H1 (cell line): ENCODE results near the gene RARRES2. TPM values are rescaled to one million over a fixed set of nuclear protein-coding genes. Genes with fewer than 3 reads are reported as not detected.

Source experiments
- CTCF ChIA-PET: fragments of 300-600 bp; sonication (Branson Sonifier 250); formaldehyde crosslinking; loops from one replicate; lab custom pipeline; 2021; ENCODE audit not compliant: partially characterized antibody; lab: Charles Lee
- POLR2A ChIA-PET: fragments of 300-600 bp; sonication (Branson Sonifier 250); formaldehyde crosslinking; loops from one replicate; lab custom pipeline; 2021; ENCODE audit warnings: inconsistent platforms; ENCODE audit not compliant: partially characterized antibody; lab: Charles Lee
- DNase-seq, 2 experiments: peaks; one replicate each; pipeline versions ENCODE4 v3.0.0 to v3.0.0-alpha.2; 2010 to 2022; ENCODE audit warnings: low spot score in 2 of 2, low read depth in 1 of 2, mixed read lengths in 1 of 2
- FAIRE-seq: peaks from 2 replicates; lab custom pipeline; 2011; peaks lifted over from hg19 to GRCh38; lab: Jason Lieb, UNC
- H2AFZ ChIP-seq: 2 replicates; pipeline ENCODE4 v1.8.1; 2012; ENCODE audit warnings: low read length, inconsistent platforms
- H2AK5ac ChIP-seq: 2 replicates; pipeline ENCODE4 v1.6.1; 2013; ENCODE audit warnings: low read depth, low read length
- H2BK120ac ChIP-seq: replicated peaks from 2 replicates; pipeline ENCODE3; 2013; ENCODE audit warnings: low read depth, low read length, inconsistent platforms
- H2BK12ac ChIP-seq: 2 replicates; pipeline ENCODE4 v1.6.1; 2013; ENCODE audit warnings: low read depth, low read length
- H2BK15ac ChIP-seq: 2 replicates; pipeline ENCODE4 v1.6.1; 2013; ENCODE audit warnings: low read length
- H2BK20ac ChIP-seq: 2 replicates; pipeline ENCODE4 v1.6.1; 2013; ENCODE audit warnings: low read length
- H2BK5ac ChIP-seq: 2 replicates; pipeline ENCODE4 v1.6.1; 2013; ENCODE audit warnings: low read depth, low read length
- H3K14ac ChIP-seq: 2 replicates; pipeline ENCODE4 v1.6.1; 2013; ENCODE audit warnings: inconsistent platforms; ENCODE audit not compliant: insufficient read length
- H3K18ac ChIP-seq: 2 replicates; pipeline ENCODE4 v1.6.1; 2013; ENCODE audit warnings: low read length; ENCODE audit errors: extremely low read depth
- H3K23ac ChIP-seq: 2 replicates; pipeline ENCODE4 v1.6.1; 2013; ENCODE audit warnings: inconsistent platforms; ENCODE audit not compliant: insufficient read length
- H3K23me2 ChIP-seq: 2 replicates; pipeline ENCODE4 v1.6.1; 2013; ENCODE audit warnings: low read depth, low read length
- H3K27ac ChIP-seq: 2 replicates; pipeline ENCODE4 v1.6.1; 2011; ENCODE audit warnings: low read depth, low read length, inconsistent platforms
- H3K27me3 ChIP-seq, 4 experiments: replicated peaks in 1 of 4; 1 replicate in 1 of 4; 2 replicates in 3 of 4; pipeline versions ENCODE4 v1.6.1 to v1.8.1; 2011 to 2013; ENCODE audit warnings: low read length in 3 of 4, mild to moderate bottlenecking in 3 of 4, inconsistent platforms in 2 of 4, mixed read lengths in 2 of 4, moderate library complexity in 1 of 4; ENCODE audit not compliant: control insufficient read depth in 3 of 4, insufficient read depth in 3 of 4; ENCODE audit errors: extremely low read depth in 1 of 4
- H3K36me3 ChIP-seq, 4 experiments: 2 replicates each; pipeline versions ENCODE4 v1.6.1 to v1.8.1; 2011 to 2013; ENCODE audit warnings: mild to moderate bottlenecking in 4 of 4, low read length in 3 of 4, moderate library complexity in 2 of 4, control low read depth in 1 of 4, inconsistent platforms in 1 of 4; ENCODE audit not compliant: insufficient read depth in 4 of 4, control insufficient read depth in 2 of 4
- H3K4ac ChIP-seq: replicated peaks from 2 replicates; pipeline ENCODE3; 2013; ENCODE audit warnings: low read length, low read depth, mixed read lengths, inconsistent platforms; ENCODE audit not compliant: insufficient read length
- H3K4me1 ChIP-seq, 4 experiments: replicated peaks in 1 of 4; 1 replicate in 1 of 4; 2 replicates in 3 of 4; pipeline versions ENCODE4 v1.6.1 to v1.8.1; 2011 to 2013; ENCODE audit warnings: low read length in 3 of 4, inconsistent platforms in 2 of 4, mixed read lengths in 1 of 4; ENCODE audit not compliant: insufficient read depth in 4 of 4, control insufficient read depth in 3 of 4
- H3K4me2 ChIP-seq, 2 experiments: 2 replicates each; pipeline versions ENCODE4 v1.6.1 to v1.8.1; 2011 to 2013; ENCODE audit warnings: low read depth in 2 of 2, low read length in 2 of 2, control low read depth in 1 of 2, inconsistent platforms in 1 of 2, mild to moderate bottlenecking in 1 of 2; ENCODE audit not compliant: insufficient read depth in 1 of 2
- H3K4me3 ChIP-seq, 4 experiments: fragments of 200-600, 300-600 bp in 1 of 4; sonication (generic), shearing (Covaris generic), sonication (Bioruptor Twin) in 1 of 4; 2 replicates each; pipeline versions ENCODE4 v1.5.1 to v1.8.1; 2011 to 2016; ENCODE audit warnings: low read length in 4 of 4, low read depth in 3 of 4, control low read depth in 2 of 4, inconsistent platforms in 2 of 4, mild to moderate bottlenecking in 2 of 4, mixed read lengths in 1 of 4, moderate library complexity in 1 of 4; ENCODE audit not compliant: insufficient read depth in 2 of 4; ENCODE audit errors: extremely low read depth in 1 of 4
- H3K56ac ChIP-seq: replicated peaks from 2 replicates; pipeline ENCODE3; 2013; ENCODE audit warnings: low read depth, mild to moderate bottlenecking, mixed read lengths, low read length, inconsistent platforms; ENCODE audit not compliant: insufficient read length
- H3K79me1 ChIP-seq: 2 replicates; pipeline ENCODE4 v1.6.1; 2013; ENCODE audit warnings: low read depth, low read length, control low read depth
- H3K79me2 ChIP-seq, 2 experiments: 2 replicates each; pipeline versions ENCODE4 v1.6.1 to v1.8.1; 2012 to 2013; ENCODE audit warnings: low read length in 2 of 2, mild to moderate bottlenecking in 2 of 2, inconsistent platforms in 1 of 2; ENCODE audit not compliant: insufficient read depth in 2 of 2, control insufficient read depth in 1 of 2
- H3K9ac ChIP-seq, 4 experiments: replicated peaks in 1 of 4; 1 replicate in 1 of 4; 2 replicates in 3 of 4; pipeline versions ENCODE4 v1.6.1 to v1.8.1; 2011 to 2013; ENCODE audit warnings: low read depth in 3 of 4, low read length in 3 of 4, control low read depth in 2 of 4, mild to moderate bottlenecking in 2 of 4, moderate library complexity in 2 of 4, inconsistent platforms in 1 of 4; ENCODE audit errors: extremely low read depth in 1 of 4
- H3K9me3 ChIP-seq, 2 experiments: 2 replicates each; pipeline versions ENCODE4 v1.6.1 to v1.8.1; 2012 to 2013; ENCODE audit warnings: mild to moderate bottlenecking in 2 of 2, moderate library complexity in 2 of 2, control low read depth in 1 of 2, inconsistent platforms in 1 of 2, low read depth in 1 of 2, low read length in 1 of 2, mixed read lengths in 1 of 2; ENCODE audit not compliant: insufficient read depth in 2 of 2
- H4K20me1 ChIP-seq, 2 experiments: replicated peaks in 1 of 2; 2 replicates each; pipeline versions ENCODE3 to v1.8.1; 2011 to 2013; ENCODE audit warnings: inconsistent platforms in 2 of 2, low read length in 2 of 2, mild to moderate bottlenecking in 1 of 2; ENCODE audit not compliant: insufficient read depth in 2 of 2, control insufficient read depth in 1 of 2
- H4K5ac ChIP-seq: 2 replicates; pipeline ENCODE4 v1.6.1; 2013; ENCODE audit warnings: low read length, low read depth, mixed read lengths, inconsistent platforms; ENCODE audit not compliant: insufficient read length
- H4K8ac ChIP-seq: 2 replicates; pipeline ENCODE4 v1.8.0; 2013; ENCODE audit warnings: mild to moderate bottlenecking, moderate library complexity, low read length, inconsistent platforms; ENCODE audit not compliant: insufficient read depth; ENCODE audit errors: extremely low read depth
- H4K91ac ChIP-seq: replicated peaks from 2 replicates; pipeline ENCODE3; 2013; ENCODE audit warnings: low read length, mixed read lengths, inconsistent platforms; ENCODE audit not compliant: insufficient read length
- EGR1 ChIP-seq: IDR thresholded peaks from 2 replicates; pipeline ENCODE4 v1.6.1; 2011; ENCODE audit warnings: low read depth, low read length, borderline replicate concordance
- EZH2 ChIP-seq: fragments of 200-600 bp; sonication (generic); IDR thresholded peaks from 2 replicates; pipeline ENCODE4 v1.7.1; 2012; ENCODE audit warnings: low read depth, mild to moderate bottlenecking, moderate library complexity, low read length, inconsistent platforms; ENCODE audit not compliant: severe bottlenecking
- GTF2F1 ChIP-seq: IDR thresholded peaks from 2 replicates; pipeline ENCODE4 v1.6.1; 2012; ENCODE audit warnings: low read depth, low read length, improper control_type of control experiment, borderline replicate concordance
- HDAC6 ChIP-seq: IDR thresholded peaks from one replicate; pipeline ENCODE4 v1.7.1; 2012; ENCODE audit warnings: low read depth, mild to moderate bottlenecking, inconsistent platforms, low read length, moderate library complexity
- POLR2AphosphoS5 ChIP-seq: IDR thresholded peaks from 2 replicates; pipeline ENCODE4 v1.6.1; 2011; ENCODE audit warnings: low read depth, low read length
- WGBS, 2 experiments: shearing (Covaris generic) in 1 of 2; methylation state at CpG; one replicate each; pipeline versions ENCODE4 v1.1.6 to v1.1.7; 2013 to 2015; ENCODE audit warnings: low lambda C conversion rate in 2 of 2, mixed read lengths in 2 of 2, inconsistent platforms in 1 of 2, low coverage in 1 of 2, missing lambda C conversion rate in 1 of 2; ENCODE audit not compliant: insufficient replicate concordance in 2 of 2, insufficient coverage in 1 of 2, insufficient read length in 1 of 2; ENCODE audit errors: extremely low coverage in 1 of 2, missing lambda C conversion rate in 1 of 2; 5-methylcytosine and 5-hydroxymethylcytosine counted together
- polyA plus RNA-seq, 7 experiments: library from polyadenylated mRNA; depleted of rRNA in 3 of 7; stranded (reverse) in 5 of 7; unstranded in 2 of 7; fragments of >200 nt in 5 of 7; fragments of 200-250 nt in 2 of 7; gene quantifications; 1 replicate in 5 of 7; 2 replicates in 1 of 7; 4 replicates in 1 of 7; pipeline versions ENCODE4 v1.2.1 to v1.2.3, GENCODE V29; 2011 to 2013; ENCODE audit warnings: missing spikeins in 2 of 7, mixed read lengths in 2 of 7
- total RNA-seq: library from RNA; stranded (reverse); fragmentation: NEBNext Ultra II Directional; extraction: Animal tissue kit (Norgen Biotek cat#: 25700); gene quantifications from 2 replicates; pipeline ENCODE4 v1.2.1, GENCODE V29; 2021
- TF ChIP-seq, protein P1 (sequence below): IDR thresholded peaks from 2 replicates; pipeline ENCODE4 v1.6.1; 2012; ENCODE audit warnings: inconsistent platforms

The RARRES2 gene
- total and polyA plus RNA-seq, 2 of the 8 experiments (the other 6 are each of a cell fraction or from before 2014, with no cell fraction given), result 254 to 441 TPM

GRCh38 chr7:150342121-150342408 is 636 bp upstream of the RARRES2 start:
- no peak for TF ChIP-seq HDAC6
- TF ChIP-seq, protein P1, sequence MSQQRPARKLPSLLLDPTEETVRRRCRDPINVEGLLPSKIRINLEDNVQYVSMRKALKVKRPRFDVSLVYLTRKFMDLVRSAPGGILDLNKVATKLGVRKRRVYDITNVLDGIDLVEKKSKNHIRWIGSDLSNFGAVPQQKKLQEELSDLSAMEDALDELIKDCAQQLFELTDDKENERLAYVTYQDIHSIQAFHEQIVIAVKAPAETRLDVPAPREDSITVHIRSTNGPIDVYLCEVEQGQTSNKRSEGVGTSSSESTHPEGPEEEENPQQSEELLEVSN, result 0 out of 2 replicates have a peak, but pooled peaks have one; percentile 2
- TF ChIP-seq EGR1, result no peak
- TF ChIP-seq POLR2AphosphoS5, result no peak
- no peak for TF ChIP-seq EZH2
- TF ChIP-seq GTF2F1, result no peak
- peaks cover 4 to 46% (median 21%) of the 10 kb centered on the region in 4 experiments for H3K4me1 ChIP-seq
- H3K27ac ChIP-seq, result no peak overlapping the region
- H2BK12ac ChIP-seq, result peak overlapping the region; percentile 20; the same call in 1 of the 2 replicates
- no peak overlapping the region for H4K5ac ChIP-seq
- 75% methylated on average over 9 of the region's 9 CpGs; no CpG with 5 or more reads in 1 of the 2 experiments for WGBS, 2 experiments
- H3K36me3 ChIP-seq, result peaks cover 0 to 22% (median 2%) of the 10 kb centered on the region in 4 experiments; a peak in 3 of 8 replicates
- H3K9me3 ChIP-seq, result peaks cover 0 to 11% of the 10 kb centered on the region in 2 experiments; a peak in 2 of 4 replicates
- H4K91ac ChIP-seq, result peak overlapping the region; percentile 45
- H3K79me1 ChIP-seq, result peaks cover 6% of the 10 kb centered on the region
- H2BK5ac ChIP-seq, result no peak overlapping the region
- peak; percentile 7 for FAIRE-seq
- no peak overlapping the region for H3K14ac ChIP-seq
- peak overlapping the region; percentile 47 for H3K4ac ChIP-seq
- no peak overlapping the region for H3K56ac ChIP-seq
- H3K27me3 ChIP-seq, result peaks cover 0 to 26% (median 21%) of the 10 kb centered on the region in 4 experiments; a peak in 6 of 7 replicates
- ChIA-PET CTCF (interaction anchor here (1.0 to 5.2 kb wide), 4 partner anchors 13 to 80 kb away, joined by 4 to 41 read pairs (median 6); a partner anchor contains a TSS), POLR2A (interaction anchor here (0.7 to 2.3 kb wide), 9 partner anchors 11 to 70 kb away, joined by 3 to 19 read pairs (median 4); partner anchors contain the start of gene REPIN1)
- peak overlapping the region; percentile 50 for H2BK15ac ChIP-seq
- H3K4me3 ChIP-seq, result peak overlapping the region; percentile 33 to 94 (median 62)
- H2AK5ac ChIP-seq, result peak overlapping the region; percentile 59; the same call in 1 of the 2 replicates
- no peak overlapping the region for H3K23ac ChIP-seq
- peak overlapping the region; percentile 67 for H2BK20ac ChIP-seq
- H2AFZ ChIP-seq, result no peak overlapping the region
- no peak for DNase-seq
- peaks cover 19% of the 10 kb centered on the region for H3K23me2 ChIP-seq
- 0 out of 7 replicates have a peak overlapping the region, but pooled peaks of 1 of the 4 experiments have one; percentile 23 for H3K9ac ChIP-seq
- H3K18ac ChIP-seq, result peak overlapping the region; percentile 71; the same call in 1 of the 2 replicates
- H4K8ac ChIP-seq, result no peak overlapping the region; the same call in 1 of the 2 replicates
- H3K4me2 ChIP-seq, result peak overlapping the region; percentile 84 to 95
- no peak overlapping the region for H2BK120ac ChIP-seq
- peaks cover 0 to 22% of the 10 kb centered on the region in 2 experiments; a peak in 2 of 4 replicates for H3K79me2 ChIP-seq
- H4K20me1 ChIP-seq, result peaks cover 7 to 18% of the 10 kb centered on the region in 2 experiments
